Keratinocyte (primary cell): ENCODE data around the gene ERC2. TPM values are rescaled to one million over a fixed set of nuclear protein-coding genes. Genes with fewer than 3 reads are reported as not detected.

ENCODE experiments used
- DNase-seq: peaks from one replicate; pipeline ENCODE4 v3.0.0-alpha.2; 2011; ENCODE audit warnings: low read depth, missing footprints, low spot score
- FAIRE-seq: peaks from 2 replicates; lab custom pipeline; 2011; peaks lifted over from hg19 to GRCh38; lab: Jason Lieb, UNC
- H2AFZ ChIP-seq: 2 replicates; pipeline ENCODE4 v1.6.0; 2012; ENCODE audit warnings: low read length, control low read depth, inconsistent platforms; ENCODE audit not compliant: control insufficient read depth
- H3K27ac ChIP-seq: 2 replicates; pipeline ENCODE4 v1.5.1; 2011; ENCODE audit warnings: low read length; ENCODE audit not compliant: control insufficient read depth, insufficient read depth
- H3K27me3 ChIP-seq: 3 replicates; pipeline ENCODE4 v1.6.0; 2011; ENCODE audit warnings: low read length; ENCODE audit not compliant: control insufficient read depth, insufficient read depth; ENCODE audit errors: extremely low read depth
- H3K36me3 ChIP-seq, 2 experiments: 2 replicates in 1 of 2; 3 replicates in 1 of 2; pipeline ENCODE4 v1.5.1; 2011; ENCODE audit warnings: low read length in 2 of 2, mild to moderate bottlenecking in 1 of 2; ENCODE audit not compliant: control insufficient read depth in 2 of 2, insufficient read depth in 2 of 2; ENCODE audit errors: extremely low read depth in 1 of 2
- H3K4me1 ChIP-seq: 3 replicates; pipeline ENCODE4 v1.5.1; 2011; ENCODE audit warnings: low read length; ENCODE audit not compliant: control insufficient read depth, insufficient read depth; ENCODE audit errors: extremely low read depth
- H3K4me2 ChIP-seq: 3 replicates; pipeline ENCODE4 v1.6.0; 2011; ENCODE audit warnings: low read depth, low read length; ENCODE audit not compliant: control insufficient read depth, insufficient read depth; ENCODE audit errors: extremely low read depth
- H3K4me3 ChIP-seq, 3 experiments: fragments of 200-600 bp in 1 of 3; sonication (generic) in 1 of 3; 2 replicates in 2 of 3; 3 replicates in 1 of 3; pipeline ENCODE4 v1.5.1; 2011 to 2016; ENCODE audit warnings: low read length in 3 of 3, mild to moderate bottlenecking in 3 of 3, control low read depth in 2 of 3, inconsistent platforms in 1 of 3, low read depth in 1 of 3, mixed read lengths in 1 of 3, mixed run types in 1 of 3, moderate library complexity in 1 of 3; ENCODE audit not compliant: control insufficient read depth in 2 of 3, insufficient read depth in 2 of 3; ENCODE audit errors: extremely low read depth in 1 of 3
- H3K79me2 ChIP-seq: 2 replicates; pipeline ENCODE4 v1.6.0; 2012; ENCODE audit warnings: low read length; ENCODE audit not compliant: control insufficient read depth, insufficient read depth
- H3K9ac ChIP-seq: 3 replicates; pipeline ENCODE4 v1.6.0; 2011; ENCODE audit warnings: low read length; ENCODE audit not compliant: control insufficient read depth, insufficient read depth; ENCODE audit errors: extremely low read depth
- H3K9me1 ChIP-seq: 3 replicates; pipeline ENCODE4 v1.6.0; 2011; ENCODE audit warnings: low read length; ENCODE audit not compliant: control insufficient read depth, insufficient read depth; ENCODE audit errors: extremely low read depth
- H3K9me3 ChIP-seq: 2 replicates; pipeline ENCODE4 v1.5.1; 2012; ENCODE audit warnings: low read depth, low read length; ENCODE audit not compliant: control insufficient read depth
- H4K20me1 ChIP-seq: 3 replicates; pipeline ENCODE4 v1.6.0; 2011; ENCODE audit warnings: low read length; ENCODE audit not compliant: control insufficient read depth, insufficient read depth; ENCODE audit errors: extremely low read depth
- EZH2 ChIP-seq: IDR thresholded peaks from one replicate; pipeline ENCODE4 v1.6.1; 2012; ENCODE audit warnings: inconsistent platforms, mild to moderate bottlenecking, low read length, moderate library complexity
- dilution Hi-C: fragments of 300-500 bp; cut with MboI; formaldehyde crosslinking; loops from one replicate; pipeline ENCODE4 v1.7.0; 2020; ENCODE audit warnings: low sequenced_read_pairs; ENCODE audit not compliant: extremely low pct_ligation_motif_present
- polyA plus RNA-seq, 5 experiments: library from polyadenylated mRNA; depleted of rRNA in 3 of 5; stranded (reverse) in 3 of 5; stranded (forward) in 1 of 5; unstranded in 1 of 5; fragments of >200 nt; gene quantifications; 1 replicate in 1 of 5; 2 replicates in 3 of 5; 3 replicates in 1 of 5; pipeline versions ENCODE4 v1.2.1 to v1.2.3, GENCODE V29; 2011 to 2012; ENCODE audit warnings: missing spikeins in 2 of 5, low read depth in 1 of 5, low replicate concordance in 1 of 5
- TF ChIP-seq, protein P1 (sequence below), 3 experiments: IDR thresholded peaks in 1 of 3; conservative IDR thresholded peaks in 1 of 3; optimal IDR thresholded peaks in 1 of 3; 2 replicates in 2 of 3; 3 replicates in 1 of 3; pipeline versions ENCODE3 to v1.5.1; 2011; ENCODE audit warnings: low read length in 3 of 3, mild to moderate bottlenecking in 3 of 3, moderate library complexity in 2 of 3, control low read depth in 1 of 3, inconsistent platforms in 1 of 3; ENCODE audit not compliant: insufficient read depth in 2 of 3; ENCODE audit errors: extremely low read depth in 1 of 3

ERC2 gene
- polyA plus RNA-seq, 1 donor (not counting 4 experiments of a cell fraction or from before 2014, with no cell fraction given), result 0.08 TPM

DNA sequence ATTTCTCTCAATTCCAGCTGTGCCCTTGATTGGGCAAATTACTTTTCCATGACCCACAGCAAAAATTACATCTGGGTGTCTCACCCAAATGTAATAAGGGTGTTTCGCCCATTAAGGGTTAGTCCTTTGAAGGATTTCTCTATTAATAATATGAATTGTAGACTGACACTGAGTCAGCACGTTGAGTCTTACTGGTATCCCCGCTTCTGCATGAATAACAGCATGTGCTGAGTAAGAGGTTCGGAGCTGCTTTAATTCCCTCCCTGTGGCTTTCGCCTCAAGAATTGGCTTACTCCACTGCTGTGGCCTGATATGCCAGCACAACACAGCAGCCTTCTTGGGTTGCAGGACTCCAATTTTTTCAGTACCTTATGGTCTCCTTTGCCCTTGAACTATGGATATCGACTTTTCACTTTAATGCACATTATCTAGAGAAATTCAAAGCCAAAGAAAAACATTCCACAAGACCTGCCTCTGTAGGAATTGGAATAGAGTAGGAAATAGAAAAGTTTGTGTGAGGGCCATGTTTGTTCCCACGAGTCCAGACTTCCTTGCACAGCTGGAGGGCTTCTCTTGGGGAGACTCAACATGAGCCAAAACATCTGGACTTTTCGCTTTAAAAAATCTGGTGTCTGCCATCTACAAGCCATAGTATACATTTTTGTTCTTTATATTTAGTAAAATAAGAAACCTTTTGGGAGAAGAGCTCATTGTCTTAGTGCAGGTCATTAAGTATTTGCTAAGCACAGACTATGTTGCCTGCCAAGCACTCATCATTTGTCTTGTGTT, 20.7 kb upstream of the ERC2 start:
- dilution Hi-C loops, result no loop called here
- Histone ChIP-seq H3K27ac (no peak overlapping the region), H2AFZ (no peak overlapping the region), H4K20me1 (no peaks in the 10 kb centered on the region), H3K4me3 (no peak overlapping the region), H3K9me1 (no peaks in the 10 kb centered on the region), H3K79me2 (no peaks in the 10 kb centered on the region), H3K4me1 (no peaks in the 10 kb centered on the region), H3K9me3 (no peaks in the 10 kb centered on the region), H3K4me2 (no peak overlapping the region), H3K9ac (no peak overlapping the region), H3K36me3 (no peaks in the 10 kb centered on the region), H3K27me3 (no peaks in the 10 kb centered on the region)
- FAIRE-seq, result no peak
- DNase-seq, result no peak
- TF ChIP-seq EZH2, result no peak
- TF ChIP-seq, protein P1, sequence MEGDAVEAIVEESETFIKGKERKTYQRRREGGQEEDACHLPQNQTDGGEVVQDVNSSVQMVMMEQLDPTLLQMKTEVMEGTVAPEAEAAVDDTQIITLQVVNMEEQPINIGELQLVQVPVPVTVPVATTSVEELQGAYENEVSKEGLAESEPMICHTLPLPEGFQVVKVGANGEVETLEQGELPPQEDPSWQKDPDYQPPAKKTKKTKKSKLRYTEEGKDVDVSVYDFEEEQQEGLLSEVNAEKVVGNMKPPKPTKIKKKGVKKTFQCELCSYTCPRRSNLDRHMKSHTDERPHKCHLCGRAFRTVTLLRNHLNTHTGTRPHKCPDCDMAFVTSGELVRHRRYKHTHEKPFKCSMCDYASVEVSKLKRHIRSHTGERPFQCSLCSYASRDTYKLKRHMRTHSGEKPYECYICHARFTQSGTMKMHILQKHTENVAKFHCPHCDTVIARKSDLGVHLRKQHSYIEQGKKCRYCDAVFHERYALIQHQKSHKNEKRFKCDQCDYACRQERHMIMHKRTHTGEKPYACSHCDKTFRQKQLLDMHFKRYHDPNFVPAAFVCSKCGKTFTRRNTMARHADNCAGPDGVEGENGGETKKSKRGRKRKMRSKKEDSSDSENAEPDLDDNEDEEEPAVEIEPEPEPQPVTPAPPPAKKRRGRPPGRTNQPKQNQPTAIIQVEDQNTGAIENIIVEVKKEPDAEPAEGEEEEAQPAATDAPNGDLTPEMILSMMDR (optimal IDR thresholded peaks at IDR 0.05 in 1 of 3, IDR thresholded peaks at IDR 0.05 in 1 of 3, conservative IDR thresholded peaks at IDR 0.05 in 1 of 3; ENCODE audit: extremely low read depth in 1 of 3, insufficient read depth in 2 of 3, low read length in 3 of 3), result no peak

DNA sequence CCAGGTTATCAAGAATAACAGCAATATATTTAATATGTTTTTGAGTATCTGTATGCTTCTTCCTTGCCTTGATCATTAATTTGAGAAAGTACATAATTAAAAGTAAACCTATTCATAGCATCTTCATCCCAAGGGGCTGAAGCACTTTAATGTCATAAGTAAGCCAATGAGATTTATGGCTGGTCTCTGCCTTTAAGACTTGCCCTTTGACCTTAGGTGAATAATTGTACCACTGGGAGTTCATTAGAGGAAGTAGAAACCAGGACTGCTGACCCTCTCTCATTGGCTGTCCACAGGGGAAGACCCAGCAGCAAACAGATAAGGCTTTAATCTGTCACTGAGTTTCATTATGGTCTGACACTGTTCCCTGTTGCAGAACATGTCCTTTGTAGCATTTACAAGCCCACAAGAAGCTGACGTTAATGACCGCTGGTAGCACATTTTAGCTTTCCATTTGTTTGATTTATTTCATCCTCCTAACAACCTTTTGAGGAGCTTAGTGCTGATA, 16.3 kb upstream of the ERC2 start:
- no peaks in the 10 kb centered on the region for H3K9me3 ChIP-seq
- dilution Hi-C loops, result no loop called here
- H3K36me3 ChIP-seq, result no peaks in the 10 kb centered on the region
- no peak overlapping the region for H3K4me2 ChIP-seq
- DNase-seq (no peak), FAIRE-seq (no peak)
- H3K79me2 ChIP-seq, result no peaks in the 10 kb centered on the region
- no peak for TF ChIP-seq EZH2
- TF ChIP-seq, protein P1 (optimal IDR thresholded peaks at IDR 0.05 in 1 of 3, IDR thresholded peaks at IDR 0.05 in 1 of 3, conservative IDR thresholded peaks at IDR 0.05 in 1 of 3; ENCODE audit: extremely low read depth in 1 of 3, insufficient read depth in 2 of 3, low read length in 3 of 3), result no peak
- no peak overlapping the region for H3K4me3 ChIP-seq
- H3K4me1 ChIP-seq, result no peaks in the 10 kb centered on the region
- H3K27me3 ChIP-seq, result no peaks in the 10 kb centered on the region
- no peak overlapping the region for H3K27ac ChIP-seq
- H2AFZ ChIP-seq, result no peak overlapping the region
- no peaks in the 10 kb centered on the region for H3K9me1 ChIP-seq
- no peaks in the 10 kb centered on the region for H4K20me1 ChIP-seq
- no peak overlapping the region for H3K9ac ChIP-seq
